Neural cell (in vitro differentiated cells): ENCODE data around the gene TPPP3. TPM values are rescaled to one million over a fixed set of nuclear protein-coding genes. Genes with fewer than 3 reads are reported as not detected.

ENCODE experiments used
- H2AFZ ChIP-seq: fragments of 200-600, 300-800 bp; sonication (generic), shearing (Covaris generic); 2 replicates; pipeline ENCODE4 v1.6.0; 2014; ENCODE audit warnings: low read depth, mild to moderate bottlenecking, antibody characterized with exemption, low read length, moderate library complexity
- H3F3A ChIP-seq: fragments of 200-600 bp; shearing (Covaris generic); 2 replicates; pipeline ENCODE4 v1.6.1; 2016; ENCODE audit warnings: mild to moderate bottlenecking, moderate library complexity, mixed read lengths, antibody characterized with exemption, low read length; ENCODE audit not compliant: insufficient read depth, poor library complexity, severe bottlenecking
- H3K27ac ChIP-seq: fragments of 200-600, 300-800 bp; sonication (generic), shearing (Covaris generic); 2 replicates; pipeline ENCODE4 v1.5.1; 2014; ENCODE audit warnings: mild to moderate bottlenecking, low read length, moderate library complexity
- H3K27me3 ChIP-seq: fragments of 300-800, 200-600 bp; sonication (generic), shearing (Covaris generic); 2 replicates; pipeline ENCODE4 v1.6.0; 2014; ENCODE audit warnings: mild to moderate bottlenecking, low read depth, low read length, moderate library complexity; ENCODE audit not compliant: insufficient read depth
- H3K36me3 ChIP-seq: fragments of 300-800, 200-600 bp; sonication (generic), shearing (Covaris generic); 2 replicates; pipeline ENCODE4 v1.5.1; 2014; ENCODE audit warnings: mild to moderate bottlenecking, antibody characterized with exemption, low read length, moderate library complexity; ENCODE audit not compliant: insufficient read depth
- H3K4me2 ChIP-seq: fragments of 300-800, 200-600 bp; sonication (generic), shearing (Covaris generic); 2 replicates; pipeline ENCODE4 v1.6.0; 2014; ENCODE audit warnings: mild to moderate bottlenecking, low read length
- H3K4me3 ChIP-seq: fragments of 300-800, 200-600 bp; sonication (generic), shearing (Covaris generic); 2 replicates; pipeline ENCODE4 v1.5.1; 2014; ENCODE audit warnings: mild to moderate bottlenecking, low read length, moderate library complexity
- H3K79me2 ChIP-seq: fragments of 200-600 bp; shearing (Covaris generic); replicated peaks from 2 replicates; pipeline ENCODE4 v1.6.0; 2014; ENCODE audit warnings: mild to moderate bottlenecking, low read length, moderate library complexity; ENCODE audit not compliant: insufficient read depth
- H3K9ac ChIP-seq: fragments of 300-800, 200-600 bp; sonication (generic), shearing (Covaris generic); 2 replicates; pipeline ENCODE4 v1.6.1; 2016; ENCODE audit warnings: mild to moderate bottlenecking, low read length, mixed read lengths
- H3K9me2 ChIP-seq: fragments of 200-600 bp; shearing (Covaris generic); 2 replicates; pipeline ENCODE4 v1.6.1; 2016; ENCODE audit warnings: mild to moderate bottlenecking, low read length, mixed read lengths; ENCODE audit not compliant: insufficient read depth
- H3K9me3 ChIP-seq: fragments of 200-600, 300-800 bp; sonication (generic), shearing (Covaris generic); 2 replicates; pipeline ENCODE4 v1.6.1; 2016; ENCODE audit warnings: mild to moderate bottlenecking, mixed run types, low read length, moderate library complexity, mixed read lengths
- H4K20me1 ChIP-seq: fragments of 200-600 bp; shearing (Covaris generic); 2 replicates; pipeline ENCODE4 v1.6.1; 2016; ENCODE audit warnings: mild to moderate bottlenecking, mixed run types; ENCODE audit not compliant: insufficient read depth
- CTCF ChIP-seq: fragments of 450-650 bp; IDR thresholded peaks from 2 replicates; pipeline ENCODE4 v1.5.1; 2014; ENCODE audit warnings: antibody characterized with exemption, mild to moderate bottlenecking, moderate library complexity; ENCODE audit not compliant: poor library complexity, severe bottlenecking
- EP300 ChIP-seq: fragments of 450-650 bp; conservative IDR thresholded peaks from 2 replicates; pipeline ENCODE4 v1.6.1; 2014; ENCODE audit warnings: antibody characterized with exemption, mild to moderate bottlenecking, moderate library complexity; ENCODE audit not compliant: poor library complexity, severe bottlenecking
- EZH2 ChIP-seq: fragments of 200-600, 300-800 bp; shearing (Covaris generic), sonication (generic); IDR thresholded peaks from 2 replicates; pipeline ENCODE4 v1.6.1; 2014; ENCODE audit warnings: antibody characterized with exemption, low read length, borderline replicate concordance, mild to moderate bottlenecking; ENCODE audit not compliant: insufficient read depth, poor library complexity, severe bottlenecking
- MXI1 ChIP-seq: fragments of 450-650 bp; conservative IDR thresholded peaks from 2 replicates; pipeline ENCODE4 v1.6.1; 2014; ENCODE audit warnings: antibody characterized with exemption, mild to moderate bottlenecking; ENCODE audit not compliant: poor library complexity, severe bottlenecking
- POLR2AphosphoS5 ChIP-seq: IDR thresholded peaks from 2 replicates; pipeline ENCODE4 v1.6.1; 2012
- RAD21 ChIP-seq: fragments of 450-650 bp; conservative IDR thresholded peaks from 2 replicates; pipeline ENCODE4 v1.6.1; 2014; ENCODE audit warnings: antibody characterized with exemption, mild to moderate bottlenecking, moderate library complexity
- SMC3 ChIP-seq: fragments of 450-650 bp; conservative IDR thresholded peaks from 2 replicates; pipeline ENCODE4 v1.6.1; 2014; ENCODE audit warnings: antibody characterized with exemption, mild to moderate bottlenecking, moderate library complexity; ENCODE audit not compliant: poor library complexity
- TAF1 ChIP-seq: IDR thresholded peaks from 2 replicates; pipeline ENCODE4 v1.6.1; 2012; ENCODE audit warnings: low read depth
- polyA plus RNA-seq: library from polyadenylated mRNA; depleted of rRNA; stranded (reverse); fragments of >200 nt; gene quantifications from 2 replicates; pipeline ENCODE4 v1.2.3, GENCODE V29; 2014
- TF ChIP-seq, protein P1 (sequence below): IDR thresholded peaks from 2 replicates; pipeline ENCODE4 v1.6.1; 2012; ENCODE audit warnings: borderline replicate concordance

The TPPP3 gene
- polyA plus RNA-seq, 1 donor from 2014 or later: 2.7 TPM

GRCh38 chr16:67372664-67373063 is 20.6 kb downstream of the TPPP3 start:
- Histone ChIP-seq H4K20me1 (no peaks in the 10 kb centered on the region), H3K9me3 (no peaks in the 10 kb centered on the region), H2AFZ (no peak overlapping the region), H3K79me2 (no peaks in the 10 kb centered on the region), H3K4me3 (no peak overlapping the region), H3K27ac (no peak overlapping the region), H3K9ac (no peak overlapping the region), H3F3A (no peaks in the 10 kb centered on the region), H3K36me3 (no peaks in the 10 kb centered on the region), H3K9me2 (no peaks in the 10 kb centered on the region), H3K27me3 (no peaks in the 10 kb centered on the region), H3K4me2 (no peak overlapping the region)
- TF ChIP-seq, protein P1, sequence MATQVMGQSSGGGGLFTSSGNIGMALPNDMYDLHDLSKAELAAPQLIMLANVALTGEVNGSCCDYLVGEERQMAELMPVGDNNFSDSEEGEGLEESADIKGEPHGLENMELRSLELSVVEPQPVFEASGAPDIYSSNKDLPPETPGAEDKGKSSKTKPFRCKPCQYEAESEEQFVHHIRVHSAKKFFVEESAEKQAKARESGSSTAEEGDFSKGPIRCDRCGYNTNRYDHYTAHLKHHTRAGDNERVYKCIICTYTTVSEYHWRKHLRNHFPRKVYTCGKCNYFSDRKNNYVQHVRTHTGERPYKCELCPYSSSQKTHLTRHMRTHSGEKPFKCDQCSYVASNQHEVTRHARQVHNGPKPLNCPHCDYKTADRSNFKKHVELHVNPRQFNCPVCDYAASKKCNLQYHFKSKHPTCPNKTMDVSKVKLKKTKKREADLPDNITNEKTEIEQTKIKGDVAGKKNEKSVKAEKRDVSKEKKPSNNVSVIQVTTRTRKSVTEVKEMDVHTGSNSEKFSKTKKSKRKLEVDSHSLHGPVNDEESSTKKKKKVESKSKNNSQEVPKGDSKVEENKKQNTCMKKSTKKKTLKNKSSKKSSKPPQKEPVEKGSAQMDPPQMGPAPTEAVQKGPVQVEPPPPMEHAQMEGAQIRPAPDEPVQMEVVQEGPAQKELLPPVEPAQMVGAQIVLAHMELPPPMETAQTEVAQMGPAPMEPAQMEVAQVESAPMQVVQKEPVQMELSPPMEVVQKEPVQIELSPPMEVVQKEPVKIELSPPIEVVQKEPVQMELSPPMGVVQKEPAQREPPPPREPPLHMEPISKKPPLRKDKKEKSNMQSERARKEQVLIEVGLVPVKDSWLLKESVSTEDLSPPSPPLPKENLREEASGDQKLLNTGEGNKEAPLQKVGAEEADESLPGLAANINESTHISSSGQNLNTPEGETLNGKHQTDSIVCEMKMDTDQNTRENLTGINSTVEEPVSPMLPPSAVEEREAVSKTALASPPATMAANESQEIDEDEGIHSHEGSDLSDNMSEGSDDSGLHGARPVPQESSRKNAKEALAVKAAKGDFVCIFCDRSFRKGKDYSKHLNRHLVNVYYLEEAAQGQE: no peak
- TF ChIP-seq CTCF: peak; percentile 19
- no peak for TF ChIP-seq POLR2AphosphoS5

DNA sequence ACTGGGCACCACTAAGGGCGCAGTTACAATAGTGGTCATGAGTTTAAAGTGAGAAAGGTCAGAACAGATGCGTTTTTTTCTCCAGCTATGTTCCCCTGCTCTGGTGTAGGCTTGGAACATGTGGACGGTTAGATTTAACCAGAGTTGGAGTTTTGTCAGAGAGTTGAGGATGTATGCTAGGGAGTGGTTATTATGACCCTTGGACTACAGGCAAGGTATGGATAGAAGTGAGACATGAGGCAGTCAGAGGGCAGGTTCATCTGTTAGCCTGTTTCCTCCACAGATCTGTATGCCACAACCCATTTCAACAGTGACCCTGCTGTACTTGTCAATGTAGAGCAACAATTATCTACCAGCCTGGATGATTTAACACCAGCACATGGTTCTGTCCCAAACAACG is 22.6 kb downstream of the TPPP3 start:
- Histone ChIP-seq H3K79me2 (no peaks in the 10 kb centered on the region), H2AFZ (no peak overlapping the region), H3K4me2 (no peak overlapping the region), H3K9me3 (no peaks in the 10 kb centered on the region), H4K20me1 (no peaks in the 10 kb centered on the region), H3K4me3 (no peak overlapping the region), H3K27me3 (no peaks in the 10 kb centered on the region), H3K9me2 (no peaks in the 10 kb centered on the region), H3K27ac (no peak overlapping the region), H3K36me3 (no peaks in the 10 kb centered on the region), H3K9ac (no peak overlapping the region), H3F3A (no peaks in the 10 kb centered on the region)
- TF ChIP-seq MXI1 (no peak), SMC3 (no peak), TAF1 (no peak), RAD21 (no peak), POLR2AphosphoS5 (no peak), CTCF (no peak), EP300 (no peak), EZH2 (no peak)
- TF ChIP-seq, protein P1: no peak
